Naive thymus-derived CD8-positive, alpha-beta T cell (primary cell): ENCODE data around the gene ROCK2. TPM values are rescaled to one million over a fixed set of nuclear protein-coding genes. Genes with fewer than 3 reads are reported as not detected.
"Not testable (repeated sequence)": the region's sequence is repeated elsewhere in the genome, so short reads cannot be mapped to it uniquely, and the experiment has no call there.

ENCODE experiments used
- ATAC-seq, 2 donors: fragments of 150-1000 bp; cut with Tn5 transposase in 1 of 2; sonication (Bioruptor Pico), chemical (Tn5 transposase) in 1 of 2; 1 replicate in 1 of 2; 2 replicates in 1 of 2; pipeline ENCODE4 v1.10.0; 2021; ENCODE audit warnings: mild to moderate bottlenecking in 2 of 2, moderate library complexity in 2 of 2
- POLR2A ChIA-PET: fragments of 350-600 bp; sonication (Branson Sonifier 250); formaldehyde crosslinking; loops from one replicate; lab custom pipeline; 2021; ENCODE audit warnings: antibody characterized with exemption; lab: Charles Lee
- DNase-seq, 10 donors: peaks; one replicate each; pipeline versions ENCODE4 v3.0.0 to v3.0.0-alpha.2; 2020 to 2022
- H3K27ac Mint-ChIP-seq, 10 donors: one replicate each; pipeline ENCODE4 v1.8.0; 2020 to 2022; ENCODE audit warnings: mild to moderate bottlenecking in 10 of 10, mixed read lengths in 10 of 10, moderate library complexity in 4 of 10, inconsistent platforms in 1 of 10
- H3K27me3 Mint-ChIP-seq, 5 donors: one replicate each; pipeline ENCODE4 v1.8.0; 2021 to 2022; ENCODE audit warnings: mixed read lengths in 5 of 5
- H3K36me3 Mint-ChIP-seq, 3 donors: one replicate each; pipeline ENCODE4 v1.8.0; 2020 to 2022; ENCODE audit warnings: mixed read lengths in 3 of 3, mild to moderate bottlenecking in 2 of 3, inconsistent platforms in 1 of 3
- H3K4me1 Mint-ChIP-seq, 4 donors: one replicate each; pipeline ENCODE4 v1.8.0; 2021 to 2022; ENCODE audit warnings: mixed read lengths in 4 of 4
- H3K4me3 Mint-ChIP-seq, 10 donors: one replicate each; pipeline ENCODE4 v1.8.0; 2020 to 2022; ENCODE audit warnings: mild to moderate bottlenecking in 10 of 10, mixed read lengths in 10 of 10, moderate library complexity in 6 of 10, inconsistent platforms in 1 of 10
- H3K9me3 Mint-ChIP-seq, 9 donors: one replicate each; pipeline ENCODE4 v1.8.0; 2020 to 2022; ENCODE audit warnings: mixed read lengths in 9 of 9, mild to moderate bottlenecking in 3 of 9, inconsistent platforms in 1 of 9, moderate library complexity in 1 of 9
- polyA plus RNA-seq, 3 donors: library from polyadenylated mRNA; unstranded; fragments of 300-500 nt; fragmentation: Illumina TruSeq; gene quantifications; one replicate each; pipeline ENCODE4 v1.2.3, GENCODE V29; 2021
- total RNA-seq, 8 experiments: library from RNA in 2 of 8; stranded (reverse) in 2 of 8; gene quantifications; one replicate each; pipeline ENCODE4 v1.2.3 and lab custom pipeline; 2021 to 2026

The ROCK2 gene
- total and polyA plus RNA-seq, 5 experiments from 2014 or later: 6.1 to 23.9 (median 7.6) TPM

GRCh38 chr2:11330457-11331142, 13.8 kb downstream of the ROCK2 start:
- POLR2A ChIA-PET: no interaction called here
- peaks cover 0 to 8% (median 0%) of the 10 kb centered on the region in 3 donors for H3K36me3 Mint-ChIP-seq
- H3K4me3 Mint-ChIP-seq: peak overlapping the region in 2 of 10 donors; percentile 15 to 24
- no peaks in the 10 kb centered on the region for H3K27me3 Mint-ChIP-seq
- peaks cover 0 to 8% (median 0%) of the 10 kb centered on the region in 9 donors for H3K9me3 Mint-ChIP-seq
- no peak for DNase-seq
- no peak for ATAC-seq
- H3K27ac Mint-ChIP-seq: peak overlapping the region in 1 of 10 donors; percentile 83
- H3K4me1 Mint-ChIP-seq: peaks cover 6 to 25% (median 12%) of the 10 kb centered on the region in 4 donors

GRCh38 chr2:11329776-11330175, 14.7 kb downstream of the ROCK2 start:
- DNase-seq (no peak), ATAC-seq (no peak)
- Mint-ChIP-seq H3K36me3 (peaks cover 0 to 8% (median 0%) of the 10 kb centered on the region in 3 donors), H3K4me3 (no peak overlapping the region), H3K4me1 (peaks cover 6 to 26% (median 12%) of the 10 kb centered on the region in 4 donors), H3K27ac (no peak overlapping the region), H3K27me3 (no peaks in the 10 kb centered on the region), H3K9me3 (peaks cover 0 to 8% (median 0%) of the 10 kb centered on the region in 9 donors)
- POLR2A ChIA-PET: no interaction called here

DNA sequence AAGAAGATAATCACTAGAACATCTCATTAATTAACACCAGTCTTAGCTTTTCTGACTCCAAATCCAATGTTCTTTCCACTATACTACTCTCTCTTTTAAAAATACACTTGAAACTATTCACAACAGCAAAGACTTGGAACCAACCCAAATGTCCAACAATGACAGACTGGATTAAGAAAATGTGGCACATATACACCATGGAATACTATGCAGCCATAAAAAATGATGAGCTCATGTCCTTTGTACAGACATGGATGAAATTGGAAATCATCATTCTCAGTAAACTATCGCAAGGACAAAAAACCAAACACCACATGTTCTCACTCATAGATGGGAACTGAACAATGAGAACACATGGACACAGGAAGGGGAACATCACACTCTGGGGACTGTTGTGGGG, 15.9 kb downstream of the ROCK2 start:
- H3K4me3 Mint-ChIP-seq, DNase-seq, H3K27me3 Mint-ChIP-seq, POLR2A ChIA-PET, H3K36me3 Mint-ChIP-seq, H3K27ac Mint-ChIP-seq, ATAC-seq, H3K9me3 Mint-ChIP-seq: not testable (repeated sequence)
- peaks cover 11 to 27% (median 15%) of the 10 kb centered on the region in 4 donors for H3K4me1 Mint-ChIP-seq

DNA sequence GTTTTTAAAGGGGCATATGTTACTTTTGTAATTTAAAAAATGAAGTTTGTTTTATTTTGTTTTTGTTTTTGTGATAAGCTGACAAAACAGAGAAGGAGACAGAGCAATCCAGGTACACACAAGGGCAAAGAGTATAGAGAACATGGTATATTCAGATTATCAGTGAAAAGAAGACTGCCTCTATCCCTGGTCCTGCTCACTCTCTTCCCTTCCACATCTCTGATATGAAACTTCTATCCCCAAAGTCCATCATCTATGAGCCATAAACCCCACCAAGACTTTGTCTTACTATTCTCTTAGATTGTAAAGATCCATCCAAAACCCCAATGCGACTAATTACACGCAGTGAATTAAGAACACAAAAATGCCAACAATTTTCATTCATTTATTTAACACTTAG, 16.6 kb downstream of the ROCK2 start:
- Mint-ChIP-seq H3K36me3 (peaks cover 0 to 4% (median 0%) of the 10 kb centered on the region in 3 donors), H3K27ac (no peak overlapping the region), H3K4me3 (no peak overlapping the region), H3K4me1 (peaks cover 11 to 28% (median 18%) of the 10 kb centered on the region in 4 donors), H3K9me3 (peaks cover 0 to 3% (median 0%) of the 10 kb centered on the region in 9 donors), H3K27me3 (no peaks in the 10 kb centered on the region)
- ATAC-seq (no peak), DNase-seq (no peak)
- POLR2A ChIA-PET: no interaction called here

DNA sequence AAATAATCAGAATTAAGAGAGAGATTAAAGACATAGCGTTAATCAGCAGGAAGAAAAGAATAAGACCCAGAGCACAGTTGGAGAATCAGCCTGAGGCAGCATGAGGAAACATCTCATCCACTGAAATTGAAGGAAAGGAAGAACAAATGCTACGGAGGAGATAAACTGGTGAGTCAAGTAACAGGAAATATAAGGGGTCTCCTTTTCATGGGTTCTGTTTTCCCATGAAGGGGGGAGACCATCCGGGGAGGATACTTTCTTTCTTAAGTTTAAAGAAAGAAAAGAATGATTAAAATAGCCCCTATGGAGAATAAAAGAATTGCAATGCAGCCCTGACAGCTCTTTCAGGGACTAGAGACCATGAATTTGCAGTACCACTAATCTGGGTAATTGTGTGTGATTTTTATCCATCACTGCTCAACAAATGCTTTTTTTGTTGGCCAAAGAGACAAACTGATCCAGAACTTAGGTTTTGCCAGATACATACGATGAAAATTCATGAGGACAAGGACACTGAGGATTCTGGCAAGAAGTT, 17.7 kb downstream of the ROCK2 start:
- no peaks in the 10 kb centered on the region for H3K27me3 Mint-ChIP-seq
- H3K9me3 Mint-ChIP-seq: no peaks in the 10 kb centered on the region
- no peak overlapping the region for H3K27ac Mint-ChIP-seq
- H3K36me3 Mint-ChIP-seq: no peaks in the 10 kb centered on the region
- no peak overlapping the region for H3K4me3 Mint-ChIP-seq
- POLR2A ChIA-PET: no interaction called here
- peaks cover 13 to 33% (median 22%) of the 10 kb centered on the region in 4 donors for H3K4me1 Mint-ChIP-seq
- no peak for DNase-seq
- ATAC-seq: no peak

GRCh38 chr2:11325961-11326676, 18.3 kb downstream of the ROCK2 start:
- Mint-ChIP-seq H3K36me3 (no peaks in the 10 kb centered on the region), H3K4me3 (no peak overlapping the region), H3K4me1 (peaks cover 11 to 35% (median 21%) of the 10 kb centered on the region in 4 donors), H3K9me3 (no peaks in the 10 kb centered on the region), H3K27me3 (no peaks in the 10 kb centered on the region), H3K27ac (no peak overlapping the region)
- POLR2A ChIA-PET: no interaction called here
- DNase-seq: no peak
- ATAC-seq: no peak

- DNase-seq (no peak), ATAC-seq (no peak)
- Mint-ChIP-seq H3K9me3 (peaks cover 0 to 2% (median 0%) of the 10 kb centered on the region in 9 donors), H3K27me3 (no peaks in the 10 kb centered on the region), H3K4me1 (peaks cover 11 to 32% (median 18%) of the 10 kb centered on the region in 4 donors), H3K36me3 (peaks cover 0 to 7% (median 6%) of the 10 kb centered on the region in 3 donors), H3K4me3 (no peak overlapping the region), H3K27ac (no peak overlapping the region)
- POLR2A ChIA-PET: no interaction called here
These were observed 22.6 kb downstream of the ROCK2 start for GRCh38 chr2:11321847-11322246.

- H3K9me3 Mint-ChIP-seq: peaks cover 0 to 2% (median 0%) of the 10 kb centered on the region in 9 donors
- POLR2A ChIA-PET: no interaction called here
- no peak overlapping the region for H3K27ac Mint-ChIP-seq
- peaks cover 11 to 32% (median 18%) of the 10 kb centered on the region in 4 donors for H3K4me1 Mint-ChIP-seq
- ATAC-seq (no peak), DNase-seq (no peak)
- no peaks in the 10 kb centered on the region for H3K27me3 Mint-ChIP-seq
- H3K4me3 Mint-ChIP-seq: no peak overlapping the region
- peaks cover 0 to 7% (median 6%) of the 10 kb centered on the region in 3 donors for H3K36me3 Mint-ChIP-seq
These were observed 23.5 kb downstream of the ROCK2 start for GRCh38 chr2:11320698-11321492.

DNA sequence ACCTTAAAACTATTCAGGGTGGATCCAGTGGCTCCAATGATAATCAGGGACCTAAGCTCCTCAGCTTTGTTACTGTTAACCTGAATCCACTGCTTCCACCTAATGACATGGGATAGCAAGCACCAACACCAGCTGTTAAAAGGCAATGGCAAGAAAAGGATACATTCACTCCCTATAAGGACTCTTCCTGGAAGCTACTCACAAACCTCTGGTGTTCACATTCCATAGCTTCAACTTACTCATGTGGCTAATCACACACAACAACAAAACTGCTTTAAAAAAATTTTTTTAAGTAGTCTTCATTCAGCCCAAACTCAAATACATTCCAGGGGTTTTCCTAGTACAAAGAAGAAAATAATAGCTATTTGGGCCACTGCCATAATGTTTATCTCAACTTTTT, 24.5 kb downstream of the ROCK2 start:
- ATAC-seq: no peak
- Mint-ChIP-seq H3K9me3 (peaks cover 0 to 2% (median 0%) of the 10 kb centered on the region in 9 donors), H3K36me3 (peaks cover 0 to 7% (median 6%) of the 10 kb centered on the region in 3 donors), H3K4me3 (no peak overlapping the region), H3K4me1 (peaks cover 11 to 32% (median 18%) of the 10 kb centered on the region in 4 donors), H3K27ac (no peak overlapping the region), H3K27me3 (no peaks in the 10 kb centered on the region)
- no peak for DNase-seq
- POLR2A ChIA-PET: no interaction called here

DNA sequence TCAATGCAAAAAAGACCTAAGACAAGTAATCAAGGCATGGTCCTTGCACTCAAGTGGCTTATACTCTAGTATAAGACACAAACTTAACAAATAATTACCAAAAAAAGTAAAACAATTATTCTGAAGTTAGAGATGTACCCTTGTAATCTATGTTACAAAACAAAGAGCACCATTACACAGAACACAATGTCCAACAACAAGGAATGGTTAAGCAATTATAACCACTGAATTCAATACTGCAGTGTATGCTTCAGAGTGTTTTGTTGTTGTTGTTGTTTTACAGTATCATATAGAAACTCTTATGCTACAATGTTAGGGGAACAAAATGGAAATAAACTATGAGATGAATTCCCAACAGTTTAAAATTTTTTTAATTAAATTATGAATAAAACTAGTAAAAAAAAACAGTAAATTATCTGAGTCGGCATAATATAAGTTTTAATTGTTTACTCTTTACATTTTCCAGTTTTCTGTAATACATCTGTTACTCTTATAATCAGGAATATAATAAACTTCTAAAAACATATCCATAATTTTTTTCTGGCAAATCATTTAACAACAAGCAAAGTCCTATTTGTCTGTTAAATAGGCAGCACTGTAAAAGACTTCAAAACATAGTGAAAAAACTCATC, 29.2 kb downstream of the ROCK2 start:
- peaks cover 0 to 2% (median 0%) of the 10 kb centered on the region in 9 donors for H3K9me3 Mint-ChIP-seq
- DNase-seq (no peak), ATAC-seq (no peak)
- H3K36me3 Mint-ChIP-seq: peaks cover 0 to 7% (median 6%) of the 10 kb centered on the region in 3 donors
- no peak overlapping the region for H3K4me3 Mint-ChIP-seq
- POLR2A ChIA-PET: no interaction called here
- peaks cover 10 to 23% (median 16%) of the 10 kb centered on the region in 4 donors for H3K4me1 Mint-ChIP-seq
- no peak overlapping the region for H3K27ac Mint-ChIP-seq
- H3K27me3 Mint-ChIP-seq: no peaks in the 10 kb centered on the region

- H3K9me3 Mint-ChIP-seq: peaks cover 0 to 2% (median 0%) of the 10 kb centered on the region in 9 donors
- peaks cover 10 to 24% (median 16%) of the 10 kb centered on the region in 4 donors for H3K4me1 Mint-ChIP-seq
- POLR2A ChIA-PET: no interaction called here
- H3K27me3 Mint-ChIP-seq: no peaks in the 10 kb centered on the region
- ATAC-seq (no peak), DNase-seq (no peak)
- H3K27ac Mint-ChIP-seq: no peak overlapping the region
- H3K4me3 Mint-ChIP-seq: no peak overlapping the region
- H3K36me3 Mint-ChIP-seq: peaks cover 0 to 7% (median 6%) of the 10 kb centered on the region in 3 donors
These were observed 29.9 kb downstream of the ROCK2 start for GRCh38 chr2:11314487-11314886.
